Spleen (tissue), 11 donors: ENCODE measurements around the gene MALT1. TPM values are rescaled to one million over a fixed set of nuclear protein-coding genes. Genes with fewer than 3 reads are reported as not detected.

Experiments used
- DNase-seq: peaks from one replicate; pipeline ENCODE4 v3.0.0-alpha.2; 2020
- H3K27ac ChIP-seq, 8 donors: fragments of 200-600 bp; sonication (generic) in 7 of 8; 1 replicate in 4 of 8; 2 replicates in 4 of 8; pipeline versions ENCODE4 v1.5.0 to v1.8.0; 2016 to 2021; ENCODE audit warnings: inconsistent platforms in 4 of 8, mild to moderate bottlenecking in 4 of 8, moderate library complexity in 1 of 8
- H3K27me3 ChIP-seq, 7 donors: fragments of 200-600 bp; sonication (generic) in 6 of 7; replicated peaks in 1 of 7; 1 replicate in 4 of 7; 2 replicates in 3 of 7; pipeline versions ENCODE4 v1.5.0 to v1.8.0; 2016 to 2021; ENCODE audit warnings: inconsistent platforms in 3 of 7, mild to moderate bottlenecking in 1 of 7
- H3K36me3 ChIP-seq, 6 donors: fragments of 200-600 bp; sonication (generic) in 5 of 6; 1 replicate in 4 of 6; 2 replicates in 2 of 6; pipeline versions ENCODE4 v1.5.0 to v1.8.0; 2016 to 2021; ENCODE audit warnings: inconsistent platforms in 2 of 6
- H3K4me1 ChIP-seq, 6 donors: fragments of 200-600 bp; sonication (generic) in 5 of 6; 1 replicate in 3 of 6; 2 replicates in 3 of 6; pipeline versions ENCODE4 v1.5.0 to v1.8.0; 2016 to 2021; ENCODE audit warnings: inconsistent platforms in 3 of 6
- H3K4me3 ChIP-seq, 8 donors: fragments of 200-600 bp; sonication (generic) in 7 of 8; 1 replicate in 4 of 8; 2 replicates in 4 of 8; pipeline versions ENCODE4 v1.5.0 to v1.8.0; 2016 to 2021; ENCODE audit warnings: inconsistent platforms in 4 of 8, mild to moderate bottlenecking in 4 of 8, moderate library complexity in 2 of 8
- H3K9me3 ChIP-seq, 8 donors: fragments of 200-600 bp; sonication (generic) in 7 of 8; 1 replicate in 4 of 8; 2 replicates in 4 of 8; pipeline versions ENCODE4 v1.5.0 to v1.8.0; 2016 to 2021; ENCODE audit warnings: inconsistent platforms in 4 of 8
- POLR2A ChIP-seq, 3 donors: fragments of 450-650 bp; IDR thresholded peaks; one replicate each; pipeline ENCODE4 v1.5.1; 2017; ENCODE audit warnings: antibody characterized with exemption in 3 of 3, mild to moderate bottlenecking in 1 of 3
- POLR2AphosphoS5 ChIP-seq, 3 donors: sonication (generic); formaldehyde crosslinking; IDR thresholded peaks; one replicate each; pipeline ENCODE4 v1.5.1; 2017; ENCODE audit warnings: antibody characterized with exemption in 3 of 3
- WGBS, 5 donors: extraction: QIAGEN DNeasy Blood & Tissue Kit in 3 of 5; methylation state at CpG; one replicate each; pipeline versions ENCODE4 v1.1.5 to v1.1.7; 2013 to 2018; 5-methylcytosine and 5-hydroxymethylcytosine counted together
- intact Hi-C: fragments of 100-400 bp; cut with DNase I; formaldehyde crosslinking; loops from one replicate; pipeline ENCODE4 v1.15.0; 2023; ENCODE audit warnings: low total_unique reads
- polyA plus RNA-seq, 3 donors: library from polyadenylated mRNA; stranded (reverse); fragments of 200-250 nt; gene quantifications; one replicate each; pipeline ENCODE4 v1.2.1, GENCODE V29; 2013
- total RNA-seq, 7 donors: library from RNA; depleted of rRNA in 3 of 7; stranded (reverse); fragments of >200 nt in 3 of 7; fragmentation: NEBNext Ultra II Directional in 4 of 7; extraction: Animal tissue kit (Norgen Biotek cat#: 25700) in 4 of 7; gene quantifications; one replicate each; pipeline versions ENCODE4 v1.1.0 to v1.2.1, GENCODE V29; 2016 to 2021
- TF ChIP-seq, protein P1 (sequence below), 11 experiments: fragments of 200-600 bp in 7 of 11; fragments of 450-650 bp in 4 of 11; sonication (generic) in 4 of 11; IDR thresholded peaks in 8 of 11; conservative IDR thresholded peaks in 3 of 11; 1 replicate in 7 of 11; 2 replicates in 4 of 11; pipeline versions ENCODE4 v1.4.0 to v1.8.0; 2016 to 2021; ENCODE audit warnings: antibody characterized with exemption in 11 of 11, inconsistent platforms in 4 of 11, mild to moderate bottlenecking in 1 of 11
- donor health status: healthy with polysubstance abuse.
- donor health status: DM: no; HTN: no; CAD: no; lungs with moderate emphysema.
- donor health status: DM: no; HTN: no; CAD: no.
- donor health status: Bipolar disorder and iron deficiency.
- donor health status: healthy.
- donor health status: DM: no; HTN: no; CAD: no.
- donor health status: DM: yes; HTN: yes; CAD: no.

The MALT1 gene
- total and polyA plus RNA-seq, 10 donors, result 13.3 to 59.6 (median 50.1) TPM

DNA sequence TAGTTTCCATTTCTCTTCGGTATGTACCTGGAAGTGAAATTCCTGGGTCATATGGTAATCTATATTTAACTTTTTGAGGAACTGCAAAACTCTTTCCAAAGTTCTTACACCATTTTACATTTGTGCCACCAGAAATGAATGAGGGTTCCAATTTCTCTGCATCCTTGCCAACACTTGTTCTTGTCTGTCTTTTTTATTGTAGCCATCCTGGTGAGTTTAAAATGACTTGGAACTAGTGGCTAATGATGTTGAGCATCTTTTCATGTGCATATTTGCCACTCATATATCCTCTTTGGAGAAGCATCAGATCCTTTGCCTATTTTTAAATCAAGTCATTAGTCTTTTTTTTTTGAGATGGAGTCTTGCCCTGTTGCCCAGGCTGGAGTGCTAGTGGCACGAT is 59.4 kb downstream of the MALT1 start:
- Histone ChIP-seq H3K27me3 (no peaks in the 10 kb centered on the region), H3K36me3 (peaks cover 2 to 80% (median 37%) of the 10 kb centered on the region in 6 donors), H3K4me1 (no peaks in the 10 kb centered on the region), H3K9me3 (no peaks in the 10 kb centered on the region), H3K4me3 (no peak overlapping the region), H3K27ac (no peak overlapping the region)
- no peak for DNase-seq
- WGBS, 5 donors, result 86 to 91% (median 87%) methylated on average over 2 of the region's 2 CpGs
- TF ChIP-seq POLR2A (IDR thresholded peaks at IDR 0.05) (no peak), POLR2AphosphoS5 (IDR thresholded peaks at IDR 0.05) (no peak)
- TF ChIP-seq, protein P1, sequence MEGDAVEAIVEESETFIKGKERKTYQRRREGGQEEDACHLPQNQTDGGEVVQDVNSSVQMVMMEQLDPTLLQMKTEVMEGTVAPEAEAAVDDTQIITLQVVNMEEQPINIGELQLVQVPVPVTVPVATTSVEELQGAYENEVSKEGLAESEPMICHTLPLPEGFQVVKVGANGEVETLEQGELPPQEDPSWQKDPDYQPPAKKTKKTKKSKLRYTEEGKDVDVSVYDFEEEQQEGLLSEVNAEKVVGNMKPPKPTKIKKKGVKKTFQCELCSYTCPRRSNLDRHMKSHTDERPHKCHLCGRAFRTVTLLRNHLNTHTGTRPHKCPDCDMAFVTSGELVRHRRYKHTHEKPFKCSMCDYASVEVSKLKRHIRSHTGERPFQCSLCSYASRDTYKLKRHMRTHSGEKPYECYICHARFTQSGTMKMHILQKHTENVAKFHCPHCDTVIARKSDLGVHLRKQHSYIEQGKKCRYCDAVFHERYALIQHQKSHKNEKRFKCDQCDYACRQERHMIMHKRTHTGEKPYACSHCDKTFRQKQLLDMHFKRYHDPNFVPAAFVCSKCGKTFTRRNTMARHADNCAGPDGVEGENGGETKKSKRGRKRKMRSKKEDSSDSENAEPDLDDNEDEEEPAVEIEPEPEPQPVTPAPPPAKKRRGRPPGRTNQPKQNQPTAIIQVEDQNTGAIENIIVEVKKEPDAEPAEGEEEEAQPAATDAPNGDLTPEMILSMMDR (IDR thresholded peaks at IDR 0.05 in 8 of 11, conservative IDR thresholded peaks at IDR 0.05 in 3 of 11), result no peak
- intact Hi-C loops, result no loop called here

DNA sequence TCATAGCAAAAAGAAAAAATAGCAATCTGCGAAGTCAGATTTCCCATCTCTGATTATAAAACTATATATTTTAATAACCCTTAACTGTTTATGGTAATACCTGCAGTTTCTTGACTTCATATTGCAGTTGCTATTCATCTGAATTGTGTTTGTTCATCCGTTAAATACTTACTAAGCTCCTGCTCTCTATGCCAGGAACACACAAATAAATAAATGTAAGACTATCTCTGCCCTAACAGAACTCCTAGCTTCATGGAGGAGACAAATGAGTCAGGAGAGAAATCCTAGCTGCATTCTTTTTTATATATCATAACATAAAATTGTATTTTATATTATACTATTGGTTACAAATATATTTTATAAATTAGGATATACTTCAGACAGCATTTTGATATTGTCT is 61.2 kb downstream of the MALT1 start:
- TF ChIP-seq POLR2A (IDR thresholded peaks at IDR 0.05), result no peak
- TF ChIP-seq, protein P1 (IDR thresholded peaks at IDR 0.05 in 8 of 11, conservative IDR thresholded peaks at IDR 0.05 in 3 of 11), result no peak
- no peak for TF ChIP-seq POLR2AphosphoS5 (IDR thresholded peaks at IDR 0.05)
- no peaks in the 10 kb centered on the region for H3K27me3 ChIP-seq
- DNase-seq, result no peak
- H3K4me3 ChIP-seq, result no peak overlapping the region
- 92 to 99% (median 96%) methylated on average over 2 of the region's 2 CpGs for WGBS, 5 donors
- no peak overlapping the region for H3K27ac ChIP-seq
- H3K36me3 ChIP-seq, result peaks cover 2 to 80% (median 46%) of the 10 kb centered on the region in 6 donors
- intact Hi-C loops, result no loop called here
- no peaks in the 10 kb centered on the region for H3K4me1 ChIP-seq
- H3K9me3 ChIP-seq, result no peaks in the 10 kb centered on the region

DNA sequence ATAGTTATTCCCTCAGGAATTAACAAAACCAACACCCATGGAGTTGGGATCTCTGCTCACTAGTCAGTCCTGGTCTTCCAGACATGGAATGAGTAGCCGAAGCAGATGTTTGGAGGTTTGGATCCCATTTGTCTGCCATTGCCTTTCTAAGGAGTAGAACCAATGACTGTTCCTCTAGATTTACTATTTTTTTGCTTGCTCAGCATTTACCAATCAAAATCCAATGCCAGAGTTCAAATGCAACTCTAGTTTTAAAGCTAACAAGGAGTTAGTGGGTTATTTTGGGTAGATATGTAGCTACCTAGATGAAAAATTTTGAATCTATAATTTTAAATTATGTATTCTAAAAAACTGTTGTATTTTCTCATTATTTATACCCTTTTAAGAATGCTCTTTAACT is 62.6 kb downstream of the MALT1 start:
- 85 to 100% (median 97%) methylated on average over 1 of the region's 1 CpG for WGBS, 5 donors
- no peak overlapping the region for H3K27ac ChIP-seq
- H3K4me3 ChIP-seq, result no peak overlapping the region
- peaks cover 2 to 84% (median 52%) of the 10 kb centered on the region in 6 donors for H3K36me3 ChIP-seq
- intact Hi-C loops, result no loop called here
- TF ChIP-seq, protein P1 (IDR thresholded peaks at IDR 0.05 in 8 of 11, conservative IDR thresholded peaks at IDR 0.05 in 3 of 11), result no peak
- TF ChIP-seq POLR2AphosphoS5 (IDR thresholded peaks at IDR 0.05), result no peak
- TF ChIP-seq POLR2A (IDR thresholded peaks at IDR 0.05), result no peak
- no peaks in the 10 kb centered on the region for H3K27me3 ChIP-seq
- no peak for DNase-seq
- no peaks in the 10 kb centered on the region for H3K4me1 ChIP-seq
- H3K9me3 ChIP-seq, result no peaks in the 10 kb centered on the region

DNA sequence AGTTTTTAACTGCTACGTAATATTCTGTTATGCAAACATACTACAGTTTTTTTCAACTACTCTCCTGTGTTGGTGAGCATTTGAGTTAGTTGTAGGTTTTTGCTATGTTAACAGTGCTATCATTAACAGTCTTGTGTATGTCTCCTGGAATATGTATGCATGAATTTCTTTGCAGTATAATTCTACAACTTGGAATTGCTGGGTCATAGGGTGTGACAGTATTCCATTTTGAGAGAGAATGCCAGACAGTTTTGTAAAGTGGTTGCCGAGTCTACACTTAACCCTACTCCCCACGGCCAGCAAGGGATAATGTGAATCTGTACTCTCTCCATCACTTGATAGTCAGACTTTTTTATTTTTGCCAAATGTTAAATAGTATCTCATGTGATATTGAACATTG is 67.1 kb downstream of the MALT1 start:
- no peak for DNase-seq
- Histone ChIP-seq H3K27ac (no peak overlapping the region), H3K4me1 (peaks cover 0 to 6% (median 2%) of the 10 kb centered on the region in 6 donors), H3K27me3 (no peaks in the 10 kb centered on the region), H3K9me3 (no peaks in the 10 kb centered on the region), H3K4me3 (no peak overlapping the region), H3K36me3 (peaks cover 2 to 89% (median 62%) of the 10 kb centered on the region in 6 donors)
- WGBS, 5 donors, result 91 to 99% (median 94%) methylated on average over 3 of the region's 3 CpGs
- intact Hi-C loops, result no loop called here
- TF ChIP-seq POLR2A (IDR thresholded peaks at IDR 0.05) (no peak), POLR2AphosphoS5 (IDR thresholded peaks at IDR 0.05) (no peak)
- TF ChIP-seq, protein P1 (IDR thresholded peaks at IDR 0.05 in 8 of 11, conservative IDR thresholded peaks at IDR 0.05 in 3 of 11), result no peak
